ENCODE data around the gene SPI1.

Gene SPI1

GRCh38 chr11:47305734-47306483 lies 72.4 kb downstream of the SPI1 start:
- Mint-ChIP-seq H3K27me3 (no peaks in the 10 kb centered on the region), H3K9me3 (peaks cover 15% of the 10 kb centered on the region), H3K27ac (no peak overlapping the region), H3K4me1 (ENCODE audit: low read depth) (peaks cover 15% of the 10 kb centered on the region), H3K36me3 (ENCODE audit: low read depth) (peaks cover 99% of the 10 kb centered on the region), H3K4me3 (no peak overlapping the region)
- intact Hi-C loops (cut with micrococcal nuclease): loop anchor here (5.0 kb wide), 1 partner anchor 321 kb away; no protein-coding TSS in a partner anchor

Data from dendritic cell treated with granulocyte-macrophage colony-stimulating factor and Interleukin-4, amounts not matched to agents 40 ng/mL and 50 ng/mL, for 4 days (primary cell).